ENCODE measurements around the gene PUS1.

The PUS1 gene

DNA sequence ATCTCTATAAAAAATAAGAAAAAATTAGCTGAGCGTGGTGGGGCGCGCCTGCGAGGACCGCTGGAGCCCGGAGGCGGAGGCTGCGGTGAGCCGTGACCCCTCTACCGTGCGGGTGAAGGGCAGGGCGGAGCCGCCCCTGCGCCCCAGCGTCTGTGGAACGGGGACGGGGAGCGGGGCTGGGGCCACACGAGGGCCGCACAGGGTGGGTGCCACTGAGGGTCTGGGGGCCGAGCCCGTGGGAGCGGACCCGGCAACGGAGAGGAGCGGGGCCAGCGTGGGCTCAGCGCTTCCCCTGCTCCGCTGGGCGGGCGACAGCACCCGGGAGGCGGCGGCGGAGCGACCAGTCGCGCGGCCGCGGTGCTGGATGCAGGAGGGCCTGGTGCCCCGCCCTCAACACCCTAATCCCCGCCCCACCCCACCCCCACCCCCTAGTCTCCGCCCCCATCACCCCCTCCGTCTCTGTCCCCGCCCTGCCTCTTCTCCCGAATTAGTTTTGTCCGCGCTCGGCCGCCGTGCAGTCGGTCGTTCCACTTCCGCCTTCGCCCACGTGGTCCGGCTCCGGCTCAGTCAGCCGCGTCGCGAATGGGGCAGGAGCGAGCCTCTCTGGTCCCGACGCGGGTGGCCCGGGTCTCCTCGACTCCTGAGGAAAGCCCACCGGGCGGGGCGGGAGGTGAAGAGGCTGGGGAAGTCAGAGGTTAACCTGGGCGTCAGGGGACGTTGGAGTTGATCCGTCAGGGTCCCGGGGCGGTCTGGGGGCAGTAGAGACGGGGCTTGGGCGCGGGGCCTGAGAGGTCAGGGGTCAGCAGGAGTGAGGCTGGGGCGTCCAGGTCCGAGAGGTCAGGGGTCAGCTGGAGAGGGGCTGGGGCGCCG lies at the start of gene PUS1:
TSS of gene PUS1 (plus strand) at position 566 of the 870 bp plus-strand sequence. CDS start 447 bp downstream, outside the sequence.
- POLR2A ChIA-PET, result interaction anchor here (0.6 to 1.5 kb wide), 7 partner anchors 12 to 69 kb away, joined by 3 to 5 read pairs (median 4); no protein-coding TSS in a partner anchor
- no peak for TF ChIP-seq ZNF266 (tag by site-specific recombination; IDR thresholded peaks at IDR 0.05; ENCODE audit: low read depth)
- TF ChIP-seq ZFHX2 (tag by site-specific recombination; conservative IDR thresholded peaks at IDR 0.05), result peak; percentile 81
- TF ChIP-seq KLF10 (tag by site-specific recombination; IDR thresholded peaks at IDR 0.05), result peak; percentile 51; the same call in 1 of the 2 replicates
- TF ChIP-seq ZNF624 (tag by site-specific recombination; IDR thresholded peaks at IDR 0.05), result no peak
- no peak for TF ChIP-seq SETDB1 (IDR thresholded peaks at IDR 0.05; ENCODE audit: insufficient read length, low read length)
- TF ChIP-seq, protein P1, sequence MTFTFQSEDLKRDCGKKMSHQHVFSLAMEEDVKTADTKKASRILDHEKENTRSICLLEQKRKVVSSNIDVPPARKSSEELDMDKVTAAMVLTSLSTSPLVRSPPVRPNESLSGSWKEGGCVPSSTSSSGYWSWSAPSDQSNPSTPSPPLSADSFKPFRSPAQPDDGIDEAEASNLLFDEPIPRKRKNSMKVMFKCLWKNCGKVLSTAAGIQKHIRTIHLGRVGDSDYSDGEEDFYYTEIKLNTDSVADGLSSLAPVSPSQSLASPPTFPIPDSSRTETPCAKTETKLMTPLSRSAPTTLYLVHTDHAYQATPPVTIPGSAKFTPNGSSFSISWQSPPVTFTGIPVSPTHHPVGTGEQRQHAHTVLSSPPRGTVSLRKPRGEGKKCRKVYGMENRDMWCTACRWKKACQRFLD (tag by site-specific recombination; IDR thresholded peaks at IDR 0.05), result peak; percentile 28; the same call in 1 of the 2 replicates
- TF ChIP-seq, protein P2, sequence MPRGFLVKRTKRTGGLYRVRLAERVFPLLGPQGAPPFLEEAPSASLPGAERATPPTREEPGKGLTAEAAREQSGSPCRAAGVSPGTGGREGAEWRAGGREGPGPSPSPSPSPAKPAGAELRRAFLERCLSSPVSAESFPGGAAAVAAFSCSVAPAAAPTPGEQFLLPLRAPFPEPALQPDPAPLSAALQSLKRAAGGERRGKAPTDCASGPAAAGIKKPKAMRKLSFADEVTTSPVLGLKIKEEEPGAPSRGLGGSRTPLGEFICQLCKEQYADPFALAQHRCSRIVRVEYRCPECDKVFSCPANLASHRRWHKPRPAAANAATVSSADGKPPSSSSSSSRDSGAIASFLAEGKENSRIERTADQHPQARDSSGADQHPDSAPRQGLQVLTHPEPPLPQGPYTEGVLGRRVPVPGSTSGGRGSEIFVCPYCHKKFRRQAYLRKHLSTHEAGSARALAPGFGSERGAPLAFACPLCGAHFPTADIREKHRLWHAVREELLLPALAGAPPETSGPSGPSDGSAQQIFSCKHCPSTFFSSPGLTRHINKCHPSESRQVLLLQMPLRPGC (tag by site-specific recombination; IDR thresholded peaks at IDR 0.05), result no peak
- TF ChIP-seq, protein P3, sequence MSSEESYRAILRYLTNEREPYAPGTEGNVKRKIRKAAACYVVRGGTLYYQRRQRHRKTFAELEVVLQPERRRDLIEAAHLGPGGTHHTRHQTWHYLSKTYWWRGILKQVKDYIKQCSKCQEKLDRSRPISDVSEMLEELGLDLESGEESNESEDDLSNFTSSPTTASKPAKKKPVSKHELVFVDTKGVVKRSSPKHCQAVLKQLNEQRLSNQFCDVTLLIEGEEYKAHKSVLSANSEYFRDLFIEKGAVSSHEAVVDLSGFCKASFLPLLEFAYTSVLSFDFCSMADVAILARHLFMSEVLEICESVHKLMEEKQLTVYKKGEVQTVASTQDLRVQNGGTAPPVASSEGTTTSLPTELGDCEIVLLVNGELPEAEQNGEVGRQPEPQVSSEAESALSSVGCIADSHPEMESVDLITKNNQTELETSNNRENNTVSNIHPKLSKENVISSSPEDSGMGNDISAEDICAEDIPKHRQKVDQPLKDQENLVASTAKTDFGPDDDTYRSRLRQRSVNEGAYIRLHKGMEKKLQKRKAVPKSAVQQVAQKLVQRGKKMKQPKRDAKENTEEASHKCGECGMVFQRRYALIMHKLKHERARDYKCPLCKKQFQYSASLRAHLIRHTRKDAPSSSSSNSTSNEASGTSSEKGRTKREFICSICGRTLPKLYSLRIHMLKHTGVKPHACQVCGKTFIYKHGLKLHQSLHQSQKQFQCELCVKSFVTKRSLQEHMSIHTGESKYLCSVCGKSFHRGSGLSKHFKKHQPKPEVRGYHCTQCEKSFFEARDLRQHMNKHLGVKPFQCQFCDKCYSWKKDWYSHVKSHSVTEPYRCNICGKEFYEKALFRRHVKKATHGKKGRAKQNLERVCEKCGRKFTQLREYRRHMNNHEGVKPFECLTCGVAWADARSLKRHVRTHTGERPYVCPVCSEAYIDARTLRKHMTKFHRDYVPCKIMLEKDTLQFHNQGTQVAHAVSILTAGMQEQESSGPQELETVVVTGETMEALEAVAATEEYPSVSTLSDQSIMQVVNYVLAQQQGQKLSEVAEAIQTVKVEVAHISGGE (tag by site-specific recombination; conservative IDR thresholded peaks at IDR 0.05; ENCODE audit: low read depth), result 0 out of 2 replicates have a peak, but pooled peaks have one; percentile 44
- no peak for TF ChIP-seq ZNF404 (tag by site-specific recombination; IDR thresholded peaks at IDR 0.05)
- no peak for TF ChIP-seq ZIC2 (tag by site-specific recombination; IDR thresholded peaks at IDR 0.05)
- peak; percentile 63; the same call in 1 of the 2 replicates for TF ChIP-seq ZBTB8A (tag by site-specific recombination; IDR thresholded peaks at IDR 0.05)
- TF ChIP-seq BCL11A (tag by site-specific recombination; IDR thresholded peaks at IDR 0.05; ENCODE audit: low read depth), result peak; percentile 98
- TF ChIP-seq ZNF426 (tag by site-specific recombination; IDR thresholded peaks at IDR 0.05), result no peak
- peak; percentile 17 for TF ChIP-seq ZNF335 (tag by site-specific recombination; conservative IDR thresholded peaks at IDR 0.05)
- TF ChIP-seq, protein P4, sequence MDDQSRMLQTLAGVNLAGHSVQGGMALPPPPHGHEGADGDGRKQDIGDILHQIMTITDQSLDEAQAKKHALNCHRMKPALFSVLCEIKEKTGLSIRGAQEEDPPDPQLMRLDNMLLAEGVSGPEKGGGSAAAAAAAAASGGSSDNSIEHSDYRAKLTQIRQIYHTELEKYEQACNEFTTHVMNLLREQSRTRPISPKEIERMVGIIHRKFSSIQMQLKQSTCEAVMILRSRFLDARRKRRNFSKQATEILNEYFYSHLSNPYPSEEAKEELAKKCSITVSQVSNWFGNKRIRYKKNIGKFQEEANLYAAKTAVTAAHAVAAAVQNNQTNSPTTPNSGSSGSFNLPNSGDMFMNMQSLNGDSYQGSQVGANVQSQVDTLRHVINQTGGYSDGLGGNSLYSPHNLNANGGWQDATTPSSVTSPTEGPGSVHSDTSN (CRISPR knock-in tag; IDR thresholded peaks at IDR 0.05), result peak; percentile 73
- peak; percentile 43; the same call in 1 of the 2 replicates for TF ChIP-seq ZNF561 (tag by site-specific recombination; IDR thresholded peaks at IDR 0.05; ENCODE audit: borderline replicate concordance)
- no peak for TF ChIP-seq ZNF596 (tag by site-specific recombination; IDR thresholded peaks at IDR 0.05)
- 0 out of 2 replicates have a peak, but pooled peaks have one; percentile 17 for TF ChIP-seq ZNF610 (tag by site-specific recombination; IDR thresholded peaks at IDR 0.05; ENCODE audit: borderline replicate concordance)
- peak; percentile 12; the same call in 1 of the 2 replicates for TF ChIP-seq ZBTB17 (tag by site-specific recombination; IDR thresholded peaks at IDR 0.05)
- peak; percentile 50; the same call in 1 of the 2 replicates for TF ChIP-seq GLIS2 (tag by site-specific recombination; IDR thresholded peaks at IDR 0.05)
- TF ChIP-seq, protein P5, sequence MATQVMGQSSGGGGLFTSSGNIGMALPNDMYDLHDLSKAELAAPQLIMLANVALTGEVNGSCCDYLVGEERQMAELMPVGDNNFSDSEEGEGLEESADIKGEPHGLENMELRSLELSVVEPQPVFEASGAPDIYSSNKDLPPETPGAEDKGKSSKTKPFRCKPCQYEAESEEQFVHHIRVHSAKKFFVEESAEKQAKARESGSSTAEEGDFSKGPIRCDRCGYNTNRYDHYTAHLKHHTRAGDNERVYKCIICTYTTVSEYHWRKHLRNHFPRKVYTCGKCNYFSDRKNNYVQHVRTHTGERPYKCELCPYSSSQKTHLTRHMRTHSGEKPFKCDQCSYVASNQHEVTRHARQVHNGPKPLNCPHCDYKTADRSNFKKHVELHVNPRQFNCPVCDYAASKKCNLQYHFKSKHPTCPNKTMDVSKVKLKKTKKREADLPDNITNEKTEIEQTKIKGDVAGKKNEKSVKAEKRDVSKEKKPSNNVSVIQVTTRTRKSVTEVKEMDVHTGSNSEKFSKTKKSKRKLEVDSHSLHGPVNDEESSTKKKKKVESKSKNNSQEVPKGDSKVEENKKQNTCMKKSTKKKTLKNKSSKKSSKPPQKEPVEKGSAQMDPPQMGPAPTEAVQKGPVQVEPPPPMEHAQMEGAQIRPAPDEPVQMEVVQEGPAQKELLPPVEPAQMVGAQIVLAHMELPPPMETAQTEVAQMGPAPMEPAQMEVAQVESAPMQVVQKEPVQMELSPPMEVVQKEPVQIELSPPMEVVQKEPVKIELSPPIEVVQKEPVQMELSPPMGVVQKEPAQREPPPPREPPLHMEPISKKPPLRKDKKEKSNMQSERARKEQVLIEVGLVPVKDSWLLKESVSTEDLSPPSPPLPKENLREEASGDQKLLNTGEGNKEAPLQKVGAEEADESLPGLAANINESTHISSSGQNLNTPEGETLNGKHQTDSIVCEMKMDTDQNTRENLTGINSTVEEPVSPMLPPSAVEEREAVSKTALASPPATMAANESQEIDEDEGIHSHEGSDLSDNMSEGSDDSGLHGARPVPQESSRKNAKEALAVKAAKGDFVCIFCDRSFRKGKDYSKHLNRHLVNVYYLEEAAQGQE (tag by site-specific recombination; IDR thresholded peaks at IDR 0.05), result no peak
- peak; percentile 40; the same call in 1 of the 2 replicates for TF ChIP-seq ZNF777 (tag by site-specific recombination; IDR thresholded peaks at IDR 0.05; ENCODE audit: borderline replicate concordance)
- TF ChIP-seq IKZF3 (tag by site-specific recombination; IDR thresholded peaks at IDR 0.05), result no peak
- peak; percentile 71 for TF ChIP-seq SP3 (tag by site-specific recombination; IDR thresholded peaks at IDR 0.05)
- peak; percentile 18; the same call in 1 of the 2 replicates for TF ChIP-seq ZEB2 (tag by site-specific recombination; IDR thresholded peaks at IDR 0.05)
- TF ChIP-seq SP7 (tag by site-specific recombination; IDR thresholded peaks at IDR 0.05), result peak; percentile 19; the same call in 1 of the 2 replicates

More for the DNA sequence above, at the start of gene PUS1:
- Histone ChIP-seq H3K36me3 (ENCODE audit: control insufficient read depth in 2 of 2, insufficient read depth in 1 of 2, low read length in 2 of 2) (peaks cover 18 to 35% of the 10 kb centered on the region in 2 experiments), H3K4me3 (ENCODE audit: low read depth, low read length) (peak within 1 kb of the TSS; percentile 90), H3K9me3 (ENCODE audit: control insufficient read depth, insufficient read depth, low read depth, low read length) (no peaks in the 10 kb centered on the region), H3K27ac (ENCODE audit: extremely low read depth, low read depth, low read length) (peak within 1 kb of the TSS; percentile 78; the same call in 1 of the 2 replicates), H3K4me1 (ENCODE audit: control insufficient read depth, insufficient read depth, low read length) (no peaks in the 10 kb centered on the region)
- CTCF ChIA-PET, result interaction anchor here (0.6 to 1.1 kb wide), 3 partner anchors 46 to 100 kb away, joined by 3 to 5 read pairs (median 3); no protein-coding TSS in a partner anchor

All from HEK293 (cell line).